Frontal cortex (tissue), 4 donors: ENCODE results near the gene TJP3. TPM values are rescaled to one million over a fixed set of nuclear protein-coding genes. Genes with fewer than 3 reads are reported as not detected.
A peak's percentile ranks its signal among the peaks of the same experiment; 100 is the strongest.

Source experiments
- DNase-seq, 2 donors: peaks; one replicate each; pipeline ENCODE4 v3.0.0; 2012; ENCODE audit warnings: low spot score in 2 of 2
- FAIRE-seq: peaks from 2 replicates; lab custom pipeline; 2012; peaks lifted over from hg19 to GRCh38; lab: Jason Lieb, UNC
- total RNA-seq: library from RNA; depleted of rRNA; stranded (reverse); fragments of >200 nt; gene quantifications from one replicate; pipeline ENCODE4 v1.2.3, GENCODE V29; 2014
- donor health status: control.
- donor health status: control.
- donor health status: control.

The TJP3 gene
- total RNA-seq, 1 donor from 2014 or later: not detected

- FAIRE-seq (no peak), DNase-seq (no peak)
Observed at GRCh38 chr19:3687393-3687773, 20.8 kb upstream of the TJP3 start.

- DNase-seq: no peak
- FAIRE-seq: no peak
Observed at GRCh38 chr19:3687774-3688706, 20.1 kb upstream of the TJP3 start.

DNA sequence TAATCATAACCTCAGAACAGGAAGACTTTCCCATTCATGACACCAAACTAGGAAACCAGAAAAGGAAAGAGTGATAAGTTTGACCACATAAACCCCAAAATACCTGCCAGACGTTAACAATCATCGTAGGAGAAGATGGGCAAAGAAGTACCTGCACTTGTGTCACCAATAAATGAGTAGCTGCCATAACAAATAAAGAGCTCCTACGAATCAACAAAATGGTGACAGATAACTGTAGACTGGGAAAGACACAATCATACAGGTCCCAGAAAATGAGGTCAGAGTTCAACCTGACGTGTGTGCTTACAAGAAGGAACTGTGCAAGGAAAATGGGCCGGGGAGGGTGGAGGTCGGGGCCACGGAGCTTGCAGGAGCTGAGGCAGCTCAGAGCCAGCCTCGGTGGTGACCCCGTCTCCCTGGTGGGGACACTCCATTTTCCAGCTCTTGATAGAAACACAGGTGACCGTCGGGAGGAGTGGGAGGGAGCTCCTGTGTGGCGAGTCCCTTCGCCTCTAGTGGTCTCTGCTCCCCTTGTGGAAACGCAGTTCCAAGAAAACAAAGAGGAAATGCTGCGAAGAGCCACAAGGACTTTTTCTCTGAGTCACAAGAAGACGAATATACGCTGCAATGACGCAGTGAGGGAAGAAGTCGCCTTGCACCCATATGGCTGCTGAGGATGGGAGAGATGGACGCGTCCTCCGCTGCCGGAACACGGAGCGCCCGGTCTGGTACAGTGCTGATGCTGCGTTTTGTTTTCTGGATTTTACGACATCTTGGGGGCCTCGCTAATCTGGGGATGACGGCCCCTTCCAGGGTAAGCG lies 17.4 kb upstream of the TJP3 start:
- no peak for DNase-seq
- no peak for FAIRE-seq

DNA sequence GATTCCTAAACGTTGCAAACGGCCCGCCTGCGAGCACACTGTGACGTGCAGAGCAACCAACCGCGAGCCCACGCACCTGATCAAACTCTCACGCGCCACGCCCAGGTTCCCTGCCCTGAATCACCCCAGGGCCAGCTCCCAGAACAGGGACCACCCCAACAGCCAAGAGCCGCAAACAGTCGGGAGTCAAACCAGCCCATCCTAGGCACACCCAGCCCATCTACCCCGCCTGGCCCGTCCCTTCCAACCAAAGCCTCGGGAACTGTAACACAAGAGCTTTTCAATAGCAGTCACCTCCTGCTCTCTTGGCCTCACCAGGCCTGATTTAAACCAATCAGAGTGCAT lies 16.8 kb upstream of the TJP3 start:
- DNase-seq: no peak
- no peak for FAIRE-seq

GRCh38 chr19:3691726-3692125 lies 16.5 kb upstream of the TJP3 start:
- DNase-seq (no peak), FAIRE-seq (no peak)

- DNase-seq (peak in 1 of 2 donors; percentile 38), FAIRE-seq (no peak)
Observed at GRCh38 chr19:3692141-3693024, 15.8 kb upstream of the TJP3 start.

DNA sequence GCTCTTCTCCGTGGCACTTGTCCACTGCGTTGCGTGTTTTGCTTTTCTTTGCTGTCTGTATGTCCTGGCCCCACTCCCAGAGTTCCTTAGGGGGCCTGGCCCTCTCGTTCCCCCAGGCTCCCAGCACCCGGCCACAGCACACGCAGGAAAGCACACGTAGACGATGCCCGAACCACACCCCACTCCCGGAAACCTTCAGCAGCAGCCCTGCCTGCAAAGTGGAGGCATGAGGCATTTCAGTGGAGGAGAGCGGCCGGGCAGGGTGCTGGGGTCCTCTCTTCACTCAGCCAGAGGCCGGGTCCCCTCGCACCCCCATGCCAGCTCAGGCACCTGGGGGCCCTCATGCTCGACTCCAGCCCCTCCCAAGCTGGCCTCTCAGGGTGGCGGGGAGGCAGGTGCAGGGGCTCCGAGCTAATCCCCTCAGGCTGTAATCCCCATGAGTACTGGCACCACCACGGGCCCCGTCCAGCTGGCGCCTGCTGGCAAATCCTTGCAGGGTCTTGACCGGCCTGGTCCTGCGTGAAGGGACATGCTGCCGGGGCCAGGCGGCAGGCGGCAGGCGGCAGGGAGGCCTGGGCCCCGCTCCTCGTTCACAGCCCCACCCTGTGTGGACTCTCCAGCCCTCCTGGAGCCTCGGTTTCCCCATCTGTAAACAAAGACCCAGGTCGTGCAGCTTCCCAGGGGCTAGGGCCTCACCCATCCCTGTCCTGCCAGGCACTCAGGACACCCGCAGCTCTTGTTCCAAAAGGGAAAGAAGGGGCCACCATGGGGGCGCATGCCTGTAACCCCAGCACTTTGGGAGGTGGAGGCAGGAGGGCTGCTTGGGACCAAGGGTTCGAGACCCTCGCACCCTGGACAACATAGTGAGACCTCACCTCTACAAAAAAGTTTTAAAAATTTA lies 14.9 kb upstream of the TJP3 start:
- FAIRE-seq (no peak), DNase-seq (peak; percentile 36 to 37)

- DNase-seq: peak; percentile 24 to 28
- no peak for FAIRE-seq
Observed at GRCh38 chr19:3694361-3695123, 13.6 kb upstream of the TJP3 start.

DNA sequence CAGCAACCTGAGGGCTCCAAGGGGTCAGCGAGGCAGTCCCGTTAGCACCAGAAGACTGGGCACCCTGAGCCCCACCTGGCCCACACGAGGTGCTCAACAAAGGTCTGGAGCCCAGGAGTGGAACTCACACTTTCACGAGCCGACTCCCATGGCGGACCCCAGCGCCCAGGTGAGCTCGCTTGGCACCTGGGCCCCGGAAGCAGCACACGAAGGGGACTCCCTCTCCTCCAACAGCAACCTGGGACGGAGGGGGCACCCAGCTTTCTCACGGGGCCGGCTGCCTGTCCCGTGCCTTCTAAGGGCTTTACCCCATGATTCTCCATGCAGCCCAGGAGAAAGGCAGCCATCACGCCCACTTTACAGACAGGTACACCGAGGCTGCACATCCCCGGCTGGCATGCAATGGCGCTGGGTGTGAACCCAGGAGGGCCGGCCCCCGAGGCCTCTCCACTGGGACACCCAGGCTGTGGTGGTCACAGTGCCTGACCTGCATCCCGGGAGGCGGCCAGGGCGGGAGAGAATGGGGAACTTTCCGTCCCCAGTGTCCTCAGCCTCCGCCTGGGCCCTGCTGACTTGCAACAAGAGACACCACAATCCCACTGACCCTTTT lies 13.0 kb upstream of the TJP3 start:
- DNase-seq (no peak), FAIRE-seq (no peak)

- DNase-seq: no peak
- no peak for FAIRE-seq
Observed at GRCh38 chr19:3695986-3696659, 12.1 kb upstream of the TJP3 start.

DNA sequence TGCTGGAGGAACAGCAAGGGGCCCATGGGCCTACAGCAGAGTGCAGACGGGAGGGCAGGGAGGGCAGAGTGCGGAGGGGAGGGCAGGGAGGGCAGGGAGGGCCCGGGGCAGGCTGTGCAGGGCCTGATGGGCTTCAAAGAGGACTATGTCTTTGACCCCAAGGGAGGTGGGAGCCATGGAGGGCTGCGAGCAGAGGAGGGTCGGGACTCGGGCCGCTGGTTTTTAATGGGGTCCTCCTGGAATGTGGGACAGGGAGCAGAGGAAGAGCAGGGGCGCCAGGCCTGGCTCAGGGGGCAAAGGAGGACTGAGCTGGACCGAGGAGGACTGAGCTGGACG lies 11.6 kb upstream of the TJP3 start:
- DNase-seq (no peak), FAIRE-seq (no peak)

DNA sequence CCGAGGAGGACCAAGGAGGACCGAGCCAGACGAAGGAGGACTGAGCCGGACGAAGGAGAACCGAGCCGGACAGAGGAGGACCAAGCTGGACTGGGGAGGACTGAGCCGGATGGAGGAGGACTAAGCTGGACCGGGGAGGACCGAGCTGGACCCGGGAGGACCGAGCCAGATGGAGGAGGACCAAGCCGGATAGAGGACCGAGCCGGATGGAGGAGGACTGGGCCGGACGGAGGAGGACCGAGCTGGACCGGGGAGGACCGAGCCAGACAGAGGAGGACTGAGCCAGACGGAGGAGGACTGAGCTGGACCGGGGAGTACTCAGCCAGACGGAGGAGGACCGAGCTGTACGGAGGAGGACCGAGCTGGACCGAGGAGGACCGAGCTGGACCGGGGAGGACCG lies 11.1 kb upstream of the TJP3 start:
- FAIRE-seq (no peak), DNase-seq (no peak)

DNA sequence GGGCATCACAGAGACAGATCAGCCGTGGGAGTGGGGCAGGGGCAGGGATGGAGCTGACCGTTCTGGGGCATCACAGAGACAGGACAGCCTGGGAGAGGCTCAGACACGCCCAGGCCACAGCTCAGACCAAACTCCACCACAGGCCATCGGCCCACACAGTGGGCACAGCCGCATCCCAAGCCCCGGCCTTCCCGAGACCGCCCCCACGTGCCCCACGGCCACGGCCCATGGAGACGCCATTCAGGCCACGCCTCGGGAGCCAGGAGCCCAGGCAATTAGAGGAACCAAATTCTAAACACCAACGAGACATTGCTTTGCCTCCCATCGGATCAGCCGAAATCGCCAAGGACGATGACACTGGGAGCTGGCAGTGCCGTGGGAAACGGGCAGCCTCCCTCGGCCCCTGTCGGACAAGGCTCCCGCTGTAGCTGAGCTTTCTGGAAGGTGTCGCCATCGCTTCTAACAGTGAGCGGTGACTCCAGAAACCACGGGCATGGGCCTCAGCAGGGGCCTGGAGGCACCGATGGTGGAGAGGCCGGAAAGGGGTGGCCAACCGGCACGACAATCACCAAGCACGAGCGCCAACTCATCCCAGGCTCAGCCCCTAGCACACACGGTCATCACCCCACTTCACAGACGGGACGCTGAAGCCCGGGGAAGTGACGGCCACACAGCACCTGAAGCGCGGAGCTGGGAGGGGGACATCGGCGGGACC lies 10.4 kb upstream of the TJP3 start:
- peak in 1 of 2 donors; percentile 22 for DNase-seq
- no peak for FAIRE-seq

DNA sequence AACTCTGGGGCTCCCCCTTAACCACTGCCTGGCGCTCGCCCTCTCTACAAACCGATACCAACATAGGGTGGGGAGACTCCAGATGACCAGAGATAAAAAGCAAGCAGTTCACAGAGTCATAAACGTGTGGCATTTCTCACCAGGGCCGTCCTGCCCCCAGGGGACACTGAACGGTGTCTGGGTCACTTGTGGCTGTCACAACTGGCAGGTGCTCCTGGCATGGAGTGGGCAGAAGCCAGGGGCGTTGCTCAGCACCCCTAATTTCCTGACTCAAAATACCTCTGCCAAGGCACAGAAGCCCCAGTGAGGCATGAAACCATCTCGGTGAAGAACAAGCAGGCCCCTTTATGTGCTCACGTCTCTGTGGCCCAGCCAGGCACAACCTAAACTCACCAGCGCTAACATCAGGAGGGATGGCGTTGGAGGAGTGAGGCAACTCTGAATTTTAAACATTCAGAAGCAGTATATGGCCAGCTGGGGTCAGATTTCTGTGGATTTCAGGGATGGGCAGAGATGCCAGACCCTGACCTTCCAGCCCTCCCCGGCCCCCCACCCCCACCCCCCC lies 9.7 kb upstream of the TJP3 start:
- no peak for FAIRE-seq
- no peak for DNase-seq

DNA sequence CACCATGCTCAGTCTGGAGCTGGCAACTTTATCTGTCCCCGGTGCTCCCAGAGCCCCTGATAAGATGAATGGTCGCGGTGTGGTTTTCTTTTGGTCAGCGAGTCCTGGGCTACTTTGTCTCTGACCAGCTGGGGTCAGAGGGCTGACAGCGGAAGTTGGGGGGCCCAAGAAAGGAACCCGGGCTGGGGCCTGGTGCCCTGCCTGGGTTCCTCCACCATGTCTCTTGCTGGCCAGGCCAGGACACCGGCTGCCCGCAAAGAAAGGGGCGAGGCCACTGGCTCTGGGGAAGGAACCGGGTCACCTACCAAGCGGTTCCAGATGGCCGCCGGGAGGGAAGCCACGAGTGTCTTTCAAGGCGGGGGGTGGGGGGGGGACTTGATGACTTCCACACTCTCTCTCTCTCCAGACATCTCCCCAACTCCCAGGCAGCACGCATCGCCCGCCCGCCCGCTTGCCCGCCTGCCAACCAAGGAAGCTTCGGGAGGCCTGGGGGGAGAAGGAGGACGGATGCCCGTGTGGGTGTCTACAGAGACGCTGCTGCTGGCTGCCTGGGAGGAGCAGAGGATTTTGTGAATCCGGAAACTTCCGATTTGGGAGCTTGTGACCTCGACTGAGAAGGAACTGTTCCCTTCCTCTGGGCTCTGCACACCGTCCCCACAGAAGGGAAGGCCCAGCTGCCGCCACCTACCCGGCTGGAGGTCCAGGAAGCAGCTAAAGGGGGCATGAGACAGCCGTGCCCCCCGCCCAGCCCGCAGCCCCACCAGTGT lies 9.0 kb upstream of the TJP3 start:
- DNase-seq: peak; percentile 67 to 72
- FAIRE-seq: no peak

DNA sequence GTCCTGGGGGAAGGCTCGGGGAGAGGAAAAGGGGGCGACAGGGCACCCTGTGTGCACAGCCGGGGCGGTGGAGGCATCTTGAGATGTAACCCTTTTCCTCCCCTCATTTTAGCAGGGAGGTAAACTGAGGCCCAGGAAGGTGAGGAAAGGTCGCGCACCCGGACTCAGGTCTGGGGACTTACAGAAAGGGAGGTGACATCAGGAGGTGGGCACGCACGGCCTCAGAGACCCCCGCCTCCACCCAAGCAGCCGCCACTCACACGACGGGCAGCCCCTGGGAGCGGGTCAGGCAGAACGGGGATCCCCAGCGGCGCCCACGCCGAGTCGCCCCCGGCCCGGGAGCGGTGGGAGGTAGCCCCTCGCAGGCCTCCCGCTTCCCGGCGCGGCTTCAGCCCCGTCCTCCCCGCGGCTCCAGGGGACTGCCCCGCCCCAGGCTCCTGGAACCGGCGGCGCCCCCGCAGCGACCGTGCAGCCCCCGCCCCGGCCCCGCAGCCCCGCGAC lies 8.4 kb upstream of the TJP3 start:
- no peak for FAIRE-seq
- no peak for DNase-seq
